Kidney glomerular epithelial cell (primary cell): ENCODE results near the gene GIMAP8.
"Not testable (repeated sequence)": the region's sequence is repeated elsewhere in the genome, so short reads cannot be mapped to it uniquely, and the experiment has no call there.

ENCODE experiments used
- DNase-seq: peaks from one replicate; lab custom pipeline; 2025; lab: John Stamatoyannopoulos, UW

Gene GIMAP8

DNA sequence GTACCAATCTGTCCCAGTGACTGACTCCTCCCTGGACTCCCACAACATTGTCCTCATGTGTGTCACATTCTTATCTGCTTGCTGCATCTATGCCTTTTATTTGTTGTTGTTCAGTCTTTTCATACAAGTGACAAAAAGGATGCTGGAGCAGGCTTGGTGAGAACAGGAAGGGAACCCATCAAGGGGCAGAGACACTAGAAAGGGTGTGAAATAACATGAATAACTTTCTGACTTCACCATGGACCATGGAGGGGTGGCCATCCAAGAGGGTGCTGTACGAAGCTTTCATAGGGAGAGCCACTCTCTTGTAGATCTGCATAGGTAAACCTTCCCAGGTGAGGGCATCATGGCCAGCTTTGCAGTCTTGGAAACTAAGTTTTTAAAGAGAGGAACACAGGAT, 14.5 kb downstream of the GIMAP8 start:
- DNase-seq, result no peak

- no peak for DNase-seq
Measured at GRCh38 chr7:150465414-150465813, 15.0 kb downstream of the GIMAP8 start.

GRCh38 chr7:150466477-150466876, 16.0 kb downstream of the GIMAP8 start:
- DNase-seq, result no peak

GRCh38 chr7:150468241-150468640, 17.8 kb downstream of the GIMAP8 start:
- DNase-seq, result no peak

GRCh38 chr7:150471886-150472285, 21.5 kb downstream of the GIMAP8 start:
- no peak for DNase-seq

DNA sequence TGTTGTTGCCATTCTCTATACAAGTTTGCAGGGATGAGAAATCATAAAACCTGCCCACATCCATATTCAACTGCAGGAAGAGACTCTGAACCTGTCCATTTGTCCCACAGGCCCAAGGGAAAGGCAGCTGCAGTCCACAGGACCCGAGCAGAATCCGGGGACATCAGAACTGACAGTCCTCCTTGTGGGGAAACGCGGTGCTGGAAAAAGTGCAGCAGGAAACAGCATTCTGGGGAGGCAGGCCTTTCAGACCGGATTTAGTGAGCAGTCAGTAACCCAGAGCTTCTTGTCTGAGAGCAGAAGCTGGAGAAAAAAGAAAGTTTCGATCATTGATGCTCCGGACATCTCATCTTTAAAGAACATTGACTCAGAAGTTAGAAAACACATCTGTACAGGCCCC, 23.5 kb downstream of the GIMAP8 start:
- DNase-seq, result no peak

GRCh38 chr7:150476285-150476684, 25.9 kb downstream of the GIMAP8 start:
- no peak for DNase-seq

DNA sequence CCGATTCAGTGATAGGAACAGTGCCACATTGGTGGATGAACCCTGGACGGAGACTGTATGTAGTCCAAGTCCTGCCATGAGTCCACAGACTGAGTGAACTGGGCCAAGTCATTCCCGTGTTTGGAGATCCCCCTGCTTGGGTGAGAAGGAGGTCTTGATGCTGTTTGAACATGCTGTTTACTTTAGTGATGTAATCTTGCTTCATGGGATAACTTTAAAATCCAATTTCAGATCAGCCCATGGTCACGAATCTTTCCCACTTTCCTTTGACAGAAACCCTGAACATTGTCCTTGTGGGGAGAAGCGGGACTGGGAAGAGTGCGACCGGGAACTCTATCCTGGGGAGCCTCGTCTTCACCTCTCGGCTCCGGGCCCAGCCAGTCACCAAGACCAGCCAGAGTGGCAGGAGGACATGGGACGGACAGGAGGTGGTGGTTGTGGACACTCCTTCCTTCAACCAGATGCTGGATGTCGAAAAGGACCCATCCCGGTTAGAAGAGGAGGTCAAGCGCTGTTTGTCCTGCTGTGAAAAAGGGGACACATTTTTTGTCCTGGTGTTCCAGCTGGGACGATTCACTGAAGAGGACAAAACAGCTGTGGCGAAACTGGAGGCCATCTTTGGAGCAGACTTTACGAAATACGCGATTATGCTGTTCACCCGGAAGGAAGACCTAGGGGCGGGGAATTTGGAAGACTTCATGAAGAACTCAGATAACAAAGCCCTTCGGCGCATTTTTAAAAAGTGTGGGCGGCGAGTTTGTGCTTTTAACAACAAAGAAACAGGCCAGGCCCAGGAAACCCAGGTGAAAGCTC, 26.6 kb downstream of the GIMAP8 start:
- no peak for DNase-seq

GRCh38 chr7:150479023-150479716, 28.7 kb downstream of the GIMAP8 start:
- DNase-seq, result no peak

DNA sequence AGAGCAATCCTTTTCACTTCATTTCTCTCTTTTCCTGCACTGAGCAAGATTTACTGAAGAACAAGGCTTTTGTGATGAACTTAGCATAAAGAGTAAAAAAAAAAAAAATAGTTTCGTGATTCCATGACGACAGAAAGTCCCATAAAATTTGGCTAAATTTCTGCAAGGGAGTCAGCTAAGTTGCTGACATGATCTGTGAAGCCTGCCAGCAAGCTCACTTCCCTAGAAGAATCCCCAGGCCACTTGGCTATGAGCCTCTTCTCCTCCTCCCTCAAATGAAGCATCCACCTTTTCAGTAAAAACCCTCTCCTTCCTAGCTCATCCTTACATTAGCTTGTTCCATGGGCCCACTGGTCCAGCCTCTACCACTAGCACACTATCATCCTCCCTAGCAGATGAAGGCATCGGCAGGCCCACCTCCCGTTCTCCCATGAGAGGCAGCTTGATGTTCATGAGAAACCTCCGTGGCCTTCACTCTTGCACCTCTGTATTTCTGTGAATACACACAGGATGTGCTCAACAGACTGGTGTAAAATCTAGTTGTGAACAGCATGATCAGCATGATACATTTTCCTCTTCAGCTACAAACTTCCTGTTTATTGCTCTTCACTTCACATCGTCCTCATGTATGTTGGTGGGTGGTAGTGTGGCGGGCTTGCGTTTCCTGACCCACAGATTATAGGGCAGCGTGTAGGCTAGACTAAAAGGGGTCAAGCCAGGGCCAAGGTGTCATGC, 30.9 kb downstream of the GIMAP8 start:
- no peak for DNase-seq

DNA sequence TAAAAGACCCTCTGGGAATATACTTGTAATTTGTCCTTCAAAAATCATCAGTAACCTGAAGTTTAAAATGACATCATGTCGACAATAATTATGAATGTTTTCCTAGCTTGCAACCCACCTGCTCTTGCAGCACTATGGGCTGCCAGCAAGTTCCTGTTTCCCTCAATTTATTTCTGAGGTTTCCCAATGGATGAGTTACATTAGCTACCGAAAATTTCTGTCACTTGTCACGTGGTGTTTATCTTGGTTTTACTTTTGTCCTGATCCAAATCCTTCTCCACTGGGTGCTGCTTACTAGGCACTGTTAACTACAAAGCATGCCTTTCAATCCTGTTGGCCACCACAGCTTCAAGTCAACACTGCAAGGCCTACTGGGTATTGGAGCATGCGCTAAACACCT, 31.5 kb downstream of the GIMAP8 start:
- no peak for DNase-seq

GRCh38 chr7:150483514-150483913, 33.1 kb downstream of the GIMAP8 start:
- DNase-seq, result not testable (repeated sequence)

DNA sequence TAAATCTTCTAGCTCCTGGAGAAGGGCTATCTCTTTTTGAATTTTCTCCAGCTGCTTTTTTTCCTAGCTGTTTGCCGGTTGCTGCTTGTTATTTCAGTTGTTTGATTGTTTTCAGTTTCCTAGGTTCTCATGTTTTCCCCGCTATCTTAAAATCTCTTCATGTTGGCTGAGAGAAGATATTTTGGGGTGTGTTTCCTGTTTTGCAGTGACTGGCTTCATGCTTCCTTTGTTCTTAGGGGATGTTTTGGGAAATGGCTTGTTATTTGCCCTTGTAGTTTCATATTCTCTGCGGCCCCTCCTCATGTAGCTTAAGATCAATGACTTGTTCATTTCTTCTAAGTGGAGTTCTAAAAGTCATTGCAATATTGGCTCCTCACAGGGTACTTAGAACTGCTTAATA, 33.6 kb downstream of the GIMAP8 start:
- not testable (repeated sequence) for DNase-seq

DNA sequence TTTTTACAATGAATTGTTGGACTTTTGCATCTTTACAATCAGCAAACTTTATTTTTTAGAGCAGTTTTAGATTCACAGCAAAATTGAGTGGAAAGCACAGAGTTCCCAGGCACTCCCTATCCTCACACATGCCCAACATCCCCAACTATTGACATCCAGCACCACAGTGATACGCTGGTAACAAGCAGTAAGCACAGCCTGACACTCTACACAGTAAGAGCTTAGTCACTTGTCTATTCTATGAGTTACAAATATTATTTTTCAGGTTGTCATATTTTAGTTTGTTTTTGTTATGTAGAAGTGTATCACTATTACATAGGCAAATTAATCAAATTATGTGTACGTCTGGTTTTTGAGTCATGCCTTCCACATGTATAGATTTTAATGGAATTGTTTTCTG, 37.2 kb downstream of the GIMAP8 start:
- DNase-seq, result no peak

- DNase-seq, result no peak
Measured at GRCh38 chr7:150489782-150490181, 39.4 kb downstream of the GIMAP8 start.

- DNase-seq, result not testable (repeated sequence)
Measured at GRCh38 chr7:150493442-150493841, 43.0 kb downstream of the GIMAP8 start.

- DNase-seq, result no peak
Measured at GRCh38 chr7:150502519-150502918, 52.1 kb downstream of the GIMAP8 start.

- no peak for DNase-seq
Measured at GRCh38 chr7:150503155-150503554, 52.7 kb downstream of the GIMAP8 start.

GRCh38 chr7:150503581-150503980, 53.2 kb downstream of the GIMAP8 start:
- DNase-seq, result no peak

DNA sequence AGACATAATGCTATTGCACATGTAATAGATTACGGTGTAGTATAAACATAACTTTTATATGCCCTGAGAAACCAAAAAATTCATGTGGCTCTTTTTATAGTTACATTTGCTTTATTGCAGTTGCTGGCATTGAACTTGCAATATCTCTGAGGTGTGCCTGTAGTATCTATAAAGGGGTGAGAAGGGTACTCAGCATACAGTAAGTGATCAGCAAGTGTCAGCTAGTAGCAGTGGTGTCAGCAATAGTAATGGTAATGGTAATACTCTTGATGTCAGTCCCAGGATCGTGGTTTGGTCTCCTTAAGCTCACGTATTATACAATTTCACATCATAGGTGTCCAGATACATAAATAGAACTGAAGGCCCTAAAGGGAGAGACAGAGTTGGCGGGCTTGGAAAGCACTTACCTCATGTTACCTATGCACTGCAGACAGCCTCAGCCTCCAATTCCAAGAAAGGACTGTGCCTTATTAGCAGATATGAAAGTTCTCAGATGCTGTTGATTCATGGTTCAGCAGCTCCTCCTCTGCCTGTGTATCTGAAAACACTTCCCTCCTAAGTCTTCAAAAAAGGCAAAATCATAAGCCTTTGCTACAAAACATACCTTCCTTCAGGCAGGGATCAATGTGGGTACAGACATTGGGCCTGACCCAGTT, 57.6 kb downstream of the GIMAP8 start:
- DNase-seq, result no peak

DNA sequence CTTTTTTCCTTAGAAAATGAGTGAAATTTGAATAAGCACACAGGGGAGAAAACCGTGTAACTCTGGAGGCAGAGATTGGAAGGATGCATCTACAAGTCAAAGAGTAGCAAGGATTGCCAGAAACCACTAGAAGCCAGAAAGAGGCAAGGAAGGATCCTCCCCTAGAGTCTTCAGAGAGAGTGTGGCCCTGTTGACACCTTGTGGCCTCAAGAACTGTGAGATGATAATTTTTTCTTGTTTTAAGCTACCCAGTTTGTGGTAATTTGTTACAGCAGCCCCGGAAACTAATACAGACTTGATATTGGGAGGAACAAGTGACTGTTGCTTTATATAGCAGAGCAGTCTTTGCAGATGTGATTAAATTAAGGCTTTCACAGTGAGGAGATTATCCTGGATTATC, 60.6 kb downstream of the GIMAP8 start:
- no peak for DNase-seq

DNA sequence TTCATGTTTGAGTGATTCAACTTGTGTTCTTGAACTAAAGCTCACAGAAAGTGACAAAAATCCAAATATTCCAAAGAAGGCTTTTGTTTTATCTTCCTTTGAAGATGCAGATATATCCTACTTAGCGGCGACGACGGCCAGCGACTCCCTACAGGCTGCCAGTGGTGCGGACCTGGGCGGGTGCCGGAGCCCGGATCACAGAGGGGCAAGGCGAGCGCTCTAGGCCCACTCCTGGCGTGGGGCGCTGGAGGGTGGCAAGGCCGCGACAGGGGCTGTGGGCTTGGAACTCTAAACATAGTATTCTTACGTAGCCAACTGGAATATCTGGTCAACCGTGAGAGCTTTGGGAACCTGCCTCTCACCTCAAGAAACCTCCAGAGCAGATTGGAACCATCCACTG, 63.3 kb downstream of the GIMAP8 start:
- DNase-seq, result no peak
